Loucy (cell line): ENCODE measurements around the gene CSGALNACT2.

ENCODE experiments used
- EZH2phosphoT487 ChIP-seq: fragments of 200-600 bp; IDR thresholded peaks from 2 replicates; pipeline ENCODE4 v1.6.1; 2018; ENCODE audit warnings: antibody characterized with exemption, mild to moderate bottlenecking, moderate library complexity, borderline replicate concordance
- TF ChIP-seq, protein P1 (sequence below): fragments of 200-600 bp; sonication (generic); conservative IDR thresholded peaks from 2 replicates; pipeline ENCODE4 v1.5.1; 2014; ENCODE audit warnings: mild to moderate bottlenecking, antibody characterized with exemption, low read length

DNA sequence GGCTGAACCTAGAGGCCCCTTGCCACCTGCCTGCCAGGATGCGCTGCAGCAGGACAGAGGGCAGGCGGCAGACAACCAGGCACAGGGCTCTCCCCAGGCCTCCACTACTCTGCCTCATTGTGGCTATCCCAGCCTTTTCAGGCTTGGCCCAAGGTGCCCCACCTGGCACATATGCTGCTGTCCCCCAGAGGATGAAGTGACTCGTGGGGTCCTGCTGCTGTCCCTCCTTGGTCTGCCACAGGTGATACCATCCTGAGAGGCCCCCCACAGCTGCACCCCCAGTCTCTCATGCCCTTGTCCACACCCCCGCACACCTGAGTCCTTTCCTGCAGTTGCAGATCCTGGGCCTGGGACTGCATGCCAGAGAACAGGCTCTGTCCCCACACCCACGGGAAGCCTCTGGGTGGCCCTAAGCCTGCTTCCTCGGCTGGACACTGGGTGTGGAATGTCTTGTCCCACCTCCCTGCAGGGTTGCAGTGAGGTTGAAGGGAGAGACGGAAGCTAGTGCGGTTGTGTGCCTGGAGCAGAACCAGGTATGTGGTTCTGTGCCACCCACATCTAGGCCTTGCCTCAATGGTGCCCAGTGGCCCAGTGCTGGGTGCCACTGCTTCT is 73.3 kb downstream of the CSGALNACT2 start:
- TF ChIP-seq, protein P1, sequence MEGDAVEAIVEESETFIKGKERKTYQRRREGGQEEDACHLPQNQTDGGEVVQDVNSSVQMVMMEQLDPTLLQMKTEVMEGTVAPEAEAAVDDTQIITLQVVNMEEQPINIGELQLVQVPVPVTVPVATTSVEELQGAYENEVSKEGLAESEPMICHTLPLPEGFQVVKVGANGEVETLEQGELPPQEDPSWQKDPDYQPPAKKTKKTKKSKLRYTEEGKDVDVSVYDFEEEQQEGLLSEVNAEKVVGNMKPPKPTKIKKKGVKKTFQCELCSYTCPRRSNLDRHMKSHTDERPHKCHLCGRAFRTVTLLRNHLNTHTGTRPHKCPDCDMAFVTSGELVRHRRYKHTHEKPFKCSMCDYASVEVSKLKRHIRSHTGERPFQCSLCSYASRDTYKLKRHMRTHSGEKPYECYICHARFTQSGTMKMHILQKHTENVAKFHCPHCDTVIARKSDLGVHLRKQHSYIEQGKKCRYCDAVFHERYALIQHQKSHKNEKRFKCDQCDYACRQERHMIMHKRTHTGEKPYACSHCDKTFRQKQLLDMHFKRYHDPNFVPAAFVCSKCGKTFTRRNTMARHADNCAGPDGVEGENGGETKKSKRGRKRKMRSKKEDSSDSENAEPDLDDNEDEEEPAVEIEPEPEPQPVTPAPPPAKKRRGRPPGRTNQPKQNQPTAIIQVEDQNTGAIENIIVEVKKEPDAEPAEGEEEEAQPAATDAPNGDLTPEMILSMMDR = no peak
- no peak for TF ChIP-seq EZH2phosphoT487
